Loucy (cell line): ENCODE results near the gene NHLRC2.

Source experiments
- CTCF ChIP-seq: fragments of 200-600 bp; sonication (generic); conservative IDR thresholded peaks from 2 replicates; pipeline ENCODE4 v1.5.1; 2014; ENCODE audit warnings: mild to moderate bottlenecking, antibody characterized with exemption, low read length
- EZH2phosphoT487 ChIP-seq: fragments of 200-600 bp; IDR thresholded peaks from 2 replicates; pipeline ENCODE4 v1.6.1; 2018; ENCODE audit warnings: antibody characterized with exemption, mild to moderate bottlenecking, moderate library complexity, borderline replicate concordance

- TF ChIP-seq CTCF: no peak
- peak; percentile 69; the same call in 1 of the 2 replicates for TF ChIP-seq EZH2phosphoT487
These were observed 43.5 kb downstream of the NHLRC2 start for GRCh38 chr10:113897693-113898618.
